Activated CD8-positive, alpha-beta T cell treated with anti-CD3 and anti-CD28 coated beads for 36 hours (primary cell): ENCODE measurements around the gene NKD2. TPM values are rescaled to one million over a fixed set of nuclear protein-coding genes. Genes with fewer than 3 reads are reported as not detected.

Source experiments
- ATAC-seq: fragments of 200-7000 bp; cut with Tn5 transposase; one replicate; pipeline ENCODE4 v1.10.0; 2021; ENCODE audit warnings: mild to moderate bottlenecking, moderate library complexity
- CTCF ChIA-PET: fragments of 350-600 bp; sonication (Branson Sonifier 250); formaldehyde crosslinking; loops from one replicate; lab custom pipeline; 2021; ENCODE audit warnings: antibody characterized with exemption; lab: Charles Lee
- POLR2A ChIA-PET: fragments of 350-600 bp; sonication (Branson Sonifier 250); formaldehyde crosslinking; loops from one replicate; lab custom pipeline; 2021; ENCODE audit warnings: antibody characterized with exemption; lab: Charles Lee
- DNase-seq: peaks from one replicate; pipeline ENCODE4 v3.0.0-alpha.2; 2020
- H3K27ac Mint-ChIP-seq: one replicate; pipeline ENCODE4 v1.8.0; 2021; ENCODE audit warnings: mild to moderate bottlenecking, mixed read lengths
- H3K27me3 Mint-ChIP-seq: one replicate; pipeline ENCODE4 v1.8.0; 2021; ENCODE audit warnings: mixed read lengths
- H3K36me3 Mint-ChIP-seq: one replicate; pipeline ENCODE4 v1.8.0; 2021; ENCODE audit warnings: low read depth, mixed read lengths
- H3K4me1 Mint-ChIP-seq: one replicate; pipeline ENCODE4 v1.8.0; 2021; ENCODE audit warnings: low read depth, mixed read lengths
- H3K4me3 Mint-ChIP-seq: one replicate; pipeline ENCODE4 v1.8.0; 2021; ENCODE audit warnings: mild to moderate bottlenecking, moderate library complexity, mixed read lengths
- H3K9me3 Mint-ChIP-seq: one replicate; pipeline ENCODE4 v1.8.0; 2021; ENCODE audit warnings: mixed read lengths
- intact Hi-C: fragments of 100-400 bp; cut with micrococcal nuclease; formaldehyde crosslinking; loops from one replicate; pipeline ENCODE4 v1.10.0; 2022
- total RNA-seq, 2 experiments: library from RNA; stranded (reverse); gene quantifications; one replicate each; pipeline ENCODE4 v1.2.3, GENCODE V29; 2021
- TF ChIP-seq, protein P1 (sequence below): fragments of 200-600 bp; IDR thresholded peaks from one replicate; pipeline ENCODE4 v1.8.0; 2022; ENCODE audit warnings: antibody characterized with exemption, mild to moderate bottlenecking

Gene NKD2
- total RNA-seq, 2 experiments from 2014 or later: 1.5 to 2.3 TPM

DNA sequence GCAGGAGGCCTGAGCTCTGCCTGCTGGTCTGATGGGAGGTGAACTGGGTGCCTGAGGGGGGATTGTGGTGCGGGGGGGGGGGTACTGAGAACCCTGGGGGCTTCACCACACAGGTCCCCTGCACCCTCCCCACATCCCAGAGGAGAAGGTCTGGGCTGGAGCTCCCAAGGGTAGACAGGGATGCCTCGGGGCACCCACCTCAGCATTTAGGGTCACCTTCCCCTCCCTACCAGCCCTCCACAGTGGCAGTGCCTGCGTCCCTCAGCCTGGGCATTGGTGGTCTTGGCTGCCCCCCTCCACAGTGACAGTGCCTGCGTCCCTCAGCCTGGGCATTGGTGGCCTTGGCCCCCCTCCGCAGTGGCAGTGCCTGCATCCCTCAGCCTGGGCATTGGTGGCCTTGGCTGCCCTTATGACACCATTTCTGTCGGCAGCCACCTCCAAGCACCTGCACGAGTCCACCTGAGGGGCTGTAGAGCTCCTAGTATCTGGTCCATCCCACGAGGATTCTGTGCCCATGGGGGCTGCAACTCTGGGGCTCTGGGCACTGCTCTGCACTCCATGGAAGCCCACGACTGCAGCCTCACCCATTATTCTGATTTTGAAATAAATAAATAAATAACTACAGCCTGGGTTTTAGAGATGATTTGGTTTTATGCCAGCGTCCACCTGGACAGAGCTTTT is 21.5 kb downstream of the NKD2 start:
- Mint-ChIP-seq H3K27ac (no peak overlapping the region), H3K27me3 (peaks cover 1% of the 10 kb centered on the region), H3K4me3 (no peak overlapping the region), H3K4me1 (no peaks in the 10 kb centered on the region), H3K9me3 (no peaks in the 10 kb centered on the region), H3K36me3 (no peaks in the 10 kb centered on the region)
- intact Hi-C loops: no loop called here
- DNase-seq: no peak
- CTCF ChIA-PET: interaction anchor here (1.8 kb wide), 1 partner anchor 106 kb away, joined by 5 read pairs; no protein-coding TSS in a partner anchor
- POLR2A ChIA-PET: no interaction called here
- no peak for ATAC-seq
- TF ChIP-seq, protein P1, sequence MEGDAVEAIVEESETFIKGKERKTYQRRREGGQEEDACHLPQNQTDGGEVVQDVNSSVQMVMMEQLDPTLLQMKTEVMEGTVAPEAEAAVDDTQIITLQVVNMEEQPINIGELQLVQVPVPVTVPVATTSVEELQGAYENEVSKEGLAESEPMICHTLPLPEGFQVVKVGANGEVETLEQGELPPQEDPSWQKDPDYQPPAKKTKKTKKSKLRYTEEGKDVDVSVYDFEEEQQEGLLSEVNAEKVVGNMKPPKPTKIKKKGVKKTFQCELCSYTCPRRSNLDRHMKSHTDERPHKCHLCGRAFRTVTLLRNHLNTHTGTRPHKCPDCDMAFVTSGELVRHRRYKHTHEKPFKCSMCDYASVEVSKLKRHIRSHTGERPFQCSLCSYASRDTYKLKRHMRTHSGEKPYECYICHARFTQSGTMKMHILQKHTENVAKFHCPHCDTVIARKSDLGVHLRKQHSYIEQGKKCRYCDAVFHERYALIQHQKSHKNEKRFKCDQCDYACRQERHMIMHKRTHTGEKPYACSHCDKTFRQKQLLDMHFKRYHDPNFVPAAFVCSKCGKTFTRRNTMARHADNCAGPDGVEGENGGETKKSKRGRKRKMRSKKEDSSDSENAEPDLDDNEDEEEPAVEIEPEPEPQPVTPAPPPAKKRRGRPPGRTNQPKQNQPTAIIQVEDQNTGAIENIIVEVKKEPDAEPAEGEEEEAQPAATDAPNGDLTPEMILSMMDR: no peak

DNA sequence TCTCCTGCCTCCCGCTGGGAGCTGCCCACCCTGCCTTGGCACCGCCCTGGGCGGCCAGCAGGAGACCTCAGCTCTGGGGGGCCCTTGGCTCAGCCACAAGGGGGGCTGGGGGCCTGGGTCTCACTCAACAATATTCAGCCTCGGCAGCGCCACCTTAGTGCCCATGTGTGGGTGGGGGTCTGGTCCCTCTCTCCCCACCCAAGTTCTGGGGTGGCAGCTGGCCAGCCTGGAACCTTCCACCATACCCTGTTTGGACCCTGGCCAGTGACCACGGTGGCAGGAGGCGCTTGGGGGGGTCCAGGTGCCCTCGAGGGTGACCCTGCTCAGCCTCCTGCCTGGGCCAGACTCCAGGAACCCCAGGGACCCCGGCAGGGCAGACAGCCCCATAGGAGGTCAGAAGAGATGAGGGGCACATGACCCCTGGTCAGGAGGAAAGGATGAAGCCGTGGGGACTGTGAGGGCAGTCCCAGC is 22.2 kb downstream of the NKD2 start:
- Mint-ChIP-seq H3K9me3 (no peaks in the 10 kb centered on the region), H3K27ac (no peak overlapping the region), H3K27me3 (peaks cover 2% of the 10 kb centered on the region), H3K36me3 (no peaks in the 10 kb centered on the region), H3K4me3 (no peak overlapping the region), H3K4me1 (no peaks in the 10 kb centered on the region)
- ATAC-seq: no peak
- intact Hi-C loops: no loop called here
- CTCF ChIA-PET: interaction anchor here (1.8 kb wide), 1 partner anchor 107 kb away, joined by 5 read pairs; no protein-coding TSS in a partner anchor
- POLR2A ChIA-PET: no interaction called here
- no peak for DNase-seq
- TF ChIP-seq, protein P1: no peak

DNA sequence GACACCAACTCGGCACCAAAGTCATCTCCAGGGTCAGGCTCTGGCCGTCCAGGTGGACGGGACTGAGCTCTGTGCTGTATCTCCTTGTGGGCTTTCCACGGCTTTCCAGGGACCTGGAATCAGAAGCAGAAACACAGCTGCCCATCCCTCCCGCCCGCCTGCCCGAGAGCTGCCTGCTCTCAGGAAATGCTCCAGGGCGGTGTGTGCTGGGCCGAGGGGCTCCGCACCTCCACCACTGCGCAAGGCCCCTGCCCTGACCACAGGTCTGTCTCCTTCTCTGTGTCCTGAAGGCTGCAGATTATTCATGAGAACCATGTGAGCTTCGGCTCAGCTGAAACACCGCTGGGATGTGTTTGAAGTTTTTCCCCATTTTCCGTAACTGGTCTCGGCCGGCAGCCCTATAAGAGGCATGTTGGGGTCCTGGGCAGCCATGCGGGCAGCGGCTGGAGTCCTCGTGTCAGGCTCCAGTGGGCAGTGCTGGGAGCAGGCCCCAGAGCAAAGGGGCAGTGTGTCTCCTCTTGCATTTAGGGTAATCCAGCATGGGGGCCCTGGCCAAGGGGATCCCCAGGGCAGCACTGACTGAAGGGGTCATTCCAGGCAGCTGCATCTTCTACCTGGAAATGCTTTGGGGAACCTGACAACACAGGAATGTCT is 22.8 kb downstream of the NKD2 start:
- TF ChIP-seq, protein P1: no peak
- Mint-ChIP-seq H3K9me3 (no peaks in the 10 kb centered on the region), H3K27ac (no peak overlapping the region), H3K4me1 (no peaks in the 10 kb centered on the region), H3K4me3 (no peak overlapping the region), H3K27me3 (peaks cover 2% of the 10 kb centered on the region), H3K36me3 (no peaks in the 10 kb centered on the region)
- intact Hi-C loops: no loop called here
- CTCF ChIA-PET: interaction anchor here (1.8 kb wide), 1 partner anchor 108 kb away, joined by 5 read pairs; no protein-coding TSS in a partner anchor
- POLR2A ChIA-PET: no interaction called here
- ATAC-seq (no peak), DNase-seq (no peak)

DNA sequence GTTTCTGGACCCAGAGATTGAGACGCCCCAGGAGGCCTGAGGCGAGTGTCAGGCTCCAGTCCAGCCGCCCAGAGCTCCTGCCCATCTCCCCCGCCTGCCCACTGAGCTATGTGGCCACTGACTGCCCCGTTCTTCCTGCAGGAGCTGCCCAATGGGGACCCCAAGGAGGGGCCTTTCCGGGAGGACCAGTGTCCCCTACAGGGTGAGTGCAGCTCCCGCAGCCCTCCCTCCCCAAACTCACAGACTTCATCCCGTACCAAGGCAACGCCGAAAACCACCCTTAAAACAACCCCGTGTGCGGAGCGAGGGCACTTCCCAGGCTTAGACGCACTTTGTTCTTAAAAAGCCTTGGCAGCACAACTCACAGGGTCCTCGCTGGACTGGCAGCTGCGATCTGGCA is 23.4 kb downstream of the NKD2 start:
- ATAC-seq: no peak
- peaks cover 2% of the 10 kb centered on the region for H3K27me3 Mint-ChIP-seq
- H3K4me1 Mint-ChIP-seq: no peaks in the 10 kb centered on the region
- CTCF ChIA-PET: interaction anchor here (1.8 kb wide), 1 partner anchor 108 kb away, joined by 5 read pairs; no protein-coding TSS in a partner anchor
- H3K36me3 Mint-ChIP-seq: no peaks in the 10 kb centered on the region
- no peak for DNase-seq
- H3K4me3 Mint-ChIP-seq: no peak overlapping the region
- POLR2A ChIA-PET: no interaction called here
- intact Hi-C loops: no loop called here
- TF ChIP-seq, protein P1: no peak
- H3K27ac Mint-ChIP-seq: no peak overlapping the region
- H3K9me3 Mint-ChIP-seq: no peaks in the 10 kb centered on the region

DNA sequence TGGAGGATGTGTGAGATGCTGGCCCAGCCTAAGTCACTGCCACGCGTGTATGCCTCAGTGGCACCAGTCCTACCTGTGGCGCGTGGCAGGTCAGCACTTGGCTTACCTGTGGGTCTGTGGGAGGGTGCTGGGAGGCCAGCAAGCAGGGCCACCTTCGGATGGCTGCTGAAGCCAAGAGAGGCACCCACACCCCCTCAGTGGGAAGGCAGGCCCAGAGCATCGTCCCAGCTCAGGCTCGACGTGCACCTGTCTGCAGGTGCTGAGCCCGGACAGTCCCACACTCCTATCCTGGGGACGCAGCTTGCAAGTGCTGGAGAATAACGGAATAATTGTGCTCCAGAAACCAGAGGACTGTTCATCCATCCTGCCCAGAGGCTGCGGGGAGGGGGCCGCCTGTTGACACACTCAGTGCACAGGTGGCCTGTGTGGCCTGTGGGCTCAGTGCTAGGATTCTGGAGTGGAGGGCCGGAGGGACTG is 24.0 kb downstream of the NKD2 start:
- no peaks in the 10 kb centered on the region for H3K36me3 Mint-ChIP-seq
- ChIA-PET CTCF (no interaction called here), POLR2A (no interaction called here)
- H3K27ac Mint-ChIP-seq: no peak overlapping the region
- TF ChIP-seq, protein P1: no peak
- H3K4me3 Mint-ChIP-seq: no peak overlapping the region
- no peak for ATAC-seq
- intact Hi-C loops: no loop called here
- no peaks in the 10 kb centered on the region for H3K9me3 Mint-ChIP-seq
- DNase-seq: no peak
- peaks cover 2% of the 10 kb centered on the region for H3K27me3 Mint-ChIP-seq
- H3K4me1 Mint-ChIP-seq: no peaks in the 10 kb centered on the region
